NCI-H1105 (cell line): ENCODE data around the gene CDKL1.
"Not testable (repeated sequence)": the region's sequence is repeated elsewhere in the genome, so short reads cannot be mapped to it uniquely, and the experiment has no call there.

Experiments
- DNase-seq: peaks from one replicate; lab custom pipeline; 2025; lab: John Stamatoyannopoulos, UW

Gene CDKL1

DNA sequence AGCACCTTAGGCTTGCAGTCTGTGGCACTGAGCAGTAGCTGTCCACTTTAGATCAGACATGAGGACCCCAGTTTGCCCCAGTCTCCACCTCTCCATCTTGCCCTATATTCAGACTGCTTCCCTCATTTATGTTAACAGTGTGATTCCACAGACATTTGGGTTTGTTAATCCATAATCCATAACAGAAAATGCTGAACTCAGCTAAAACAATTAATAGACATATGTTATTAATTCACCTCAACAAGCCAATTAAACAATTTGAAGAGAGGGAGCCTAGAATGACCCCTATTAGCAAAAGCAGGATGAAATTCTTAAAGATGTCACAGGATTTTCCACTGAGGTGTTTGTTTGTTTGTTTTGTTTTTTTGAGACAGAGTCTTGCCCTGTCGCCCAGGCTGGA lies 9.1 kb downstream of the CDKL1 start:
- no peak for DNase-seq

DNA sequence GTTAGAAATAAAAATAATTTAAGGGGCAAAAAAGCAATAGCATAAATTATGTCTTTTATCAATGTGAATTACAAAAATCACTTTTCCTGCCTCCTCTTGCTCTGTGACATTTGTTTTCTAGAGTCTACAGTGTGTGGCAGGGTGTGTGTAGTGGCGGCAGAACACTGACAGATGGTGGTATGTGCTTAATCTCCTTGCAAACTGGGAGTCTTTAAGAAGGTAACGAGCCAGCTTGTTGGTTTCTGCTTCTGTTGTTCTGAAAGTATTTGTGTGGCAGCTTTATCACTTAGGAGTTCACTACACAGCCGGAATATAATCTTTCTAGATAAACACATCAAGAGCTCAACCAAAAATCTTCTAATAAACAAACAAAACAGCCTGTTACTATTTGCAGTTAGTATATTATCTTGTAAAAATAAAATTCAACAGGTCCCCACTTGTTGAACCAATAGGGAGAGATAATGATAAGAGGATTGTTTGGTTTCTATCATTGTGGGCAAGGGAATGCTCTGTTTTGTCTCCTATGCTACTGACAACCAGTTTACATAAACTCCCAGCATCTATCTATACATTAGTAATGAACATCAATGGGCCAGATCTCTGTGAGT lies 13.0 kb downstream of the CDKL1 start:
- no peak for DNase-seq

DNA sequence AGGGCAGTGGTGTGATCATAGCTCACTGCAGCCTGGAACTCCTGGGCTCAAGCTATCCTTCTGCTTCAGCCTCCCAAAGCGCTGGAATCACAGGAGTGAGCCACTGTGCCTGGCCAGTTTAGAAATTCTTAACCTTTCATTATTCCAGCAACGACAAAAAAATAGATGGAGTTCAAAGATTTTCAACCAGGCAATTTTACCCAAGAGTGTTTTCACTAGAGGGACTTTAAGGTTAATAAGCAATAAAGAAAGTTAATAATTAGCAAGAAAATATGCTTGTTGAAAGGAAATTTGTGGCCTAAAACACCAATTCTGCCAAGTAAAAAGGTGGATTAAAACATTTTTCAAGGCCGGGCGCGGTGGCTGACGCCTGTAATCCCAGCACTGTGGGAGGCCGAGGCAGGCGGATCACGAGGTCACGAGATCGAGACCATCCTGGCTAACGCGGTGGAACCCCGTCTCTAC lies 14.8 kb downstream of the CDKL1 start:
- no peak for DNase-seq

DNA sequence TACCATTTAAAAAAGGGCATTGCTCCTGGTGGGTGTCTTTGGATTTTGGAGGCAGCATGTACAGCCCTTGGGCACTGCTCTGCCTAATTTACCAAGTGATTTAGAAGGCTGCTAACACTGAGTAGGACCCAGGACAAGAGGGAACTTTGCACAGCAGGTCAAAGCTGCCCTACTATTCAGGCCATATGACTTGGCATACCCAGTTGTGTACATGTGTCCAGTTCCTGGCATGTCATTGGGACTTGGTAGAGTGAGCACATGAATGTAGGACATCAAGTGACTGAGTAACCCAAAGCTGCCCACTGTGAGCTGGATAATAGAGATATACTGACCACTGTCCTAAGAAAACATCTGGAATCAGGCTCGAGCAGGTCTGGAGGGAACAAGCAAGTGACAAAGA lies 15.7 kb downstream of the CDKL1 start:
- DNase-seq, result no peak

DNA sequence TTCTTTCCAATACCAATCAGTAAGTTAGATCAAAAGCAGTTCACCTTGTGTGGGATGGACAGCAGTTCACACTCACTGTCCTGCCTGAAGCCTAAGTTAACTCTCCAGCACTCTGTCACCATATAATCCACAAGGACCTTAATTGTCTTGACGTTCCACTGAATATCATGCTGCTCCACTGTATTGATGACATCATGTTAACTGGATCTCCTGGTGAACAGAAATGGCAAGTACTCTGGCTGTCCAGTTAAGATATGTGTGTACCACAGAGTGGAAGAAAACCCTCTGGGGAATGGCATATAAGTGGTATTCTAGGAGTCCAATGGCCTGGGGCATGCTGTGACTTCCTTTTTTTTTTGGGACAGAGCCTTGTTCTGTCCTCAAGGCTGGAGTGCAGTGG lies 16.2 kb downstream of the CDKL1 start:
- no peak for DNase-seq

DNA sequence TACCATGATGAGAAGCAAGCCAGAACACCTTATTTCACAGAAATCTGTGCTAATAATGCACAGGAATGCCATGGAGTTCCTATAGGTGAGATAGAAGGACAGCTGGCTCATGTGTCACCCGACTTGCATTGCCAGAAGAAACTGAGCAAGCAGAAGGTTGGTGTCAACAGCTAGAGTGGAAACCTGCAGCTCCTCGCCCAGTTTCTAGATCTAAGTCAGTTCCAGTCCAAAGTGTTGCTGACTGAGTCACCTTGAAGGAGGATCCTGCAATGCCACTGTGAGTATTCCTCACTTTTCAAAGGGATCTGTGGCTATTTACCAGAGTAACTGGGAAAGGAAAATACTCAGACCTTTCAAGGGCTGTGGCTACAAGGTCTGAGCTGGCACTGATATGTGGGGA lies 17.1 kb downstream of the CDKL1 start:
- no peak for DNase-seq

DNA sequence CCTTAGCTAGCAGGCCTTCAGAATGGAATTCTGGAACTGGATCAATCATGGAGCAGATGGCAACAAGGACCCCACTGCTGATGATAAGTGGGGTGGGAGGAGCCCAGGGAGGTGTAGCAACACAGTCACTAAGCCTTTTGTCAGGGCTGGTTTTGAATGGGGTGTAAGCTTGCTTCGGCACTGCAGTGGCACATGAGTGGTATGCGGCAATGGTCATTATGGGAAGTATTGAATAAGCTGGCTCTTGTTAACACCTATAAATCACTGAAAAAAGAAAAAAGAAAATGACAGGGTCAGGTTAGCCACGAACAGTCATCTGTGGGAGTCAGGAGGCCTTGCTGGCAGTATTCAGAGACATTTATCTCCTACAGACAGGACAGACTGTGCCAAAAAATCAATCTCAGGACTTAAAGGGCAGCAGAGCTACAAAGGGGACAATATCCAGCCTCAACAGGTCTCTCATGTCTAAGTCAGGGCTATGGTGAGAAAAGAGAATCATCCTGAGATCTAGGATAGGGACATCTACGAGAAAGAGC lies 19.1 kb downstream of the CDKL1 start:
- DNase-seq, result no peak

DNA sequence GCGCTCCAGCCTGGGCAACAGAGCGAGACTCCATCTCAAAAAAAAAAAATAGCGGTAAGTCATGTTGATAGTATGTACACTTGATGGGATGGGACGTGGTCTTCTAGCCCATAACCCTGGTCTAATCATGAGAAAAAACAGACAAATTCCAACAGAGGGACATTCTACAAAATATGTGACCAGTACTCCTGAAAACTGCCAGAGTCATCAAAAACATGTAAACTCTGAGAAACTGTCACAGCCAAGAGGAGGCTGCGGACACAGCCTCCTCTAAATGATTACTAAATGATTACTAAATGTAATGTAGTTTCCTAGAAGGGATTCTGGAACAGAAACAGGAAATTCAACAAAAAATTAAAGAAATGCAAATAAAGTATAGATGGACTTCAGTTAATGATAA lies 20.9 kb downstream of the CDKL1 start:
- DNase-seq, result no peak

DNA sequence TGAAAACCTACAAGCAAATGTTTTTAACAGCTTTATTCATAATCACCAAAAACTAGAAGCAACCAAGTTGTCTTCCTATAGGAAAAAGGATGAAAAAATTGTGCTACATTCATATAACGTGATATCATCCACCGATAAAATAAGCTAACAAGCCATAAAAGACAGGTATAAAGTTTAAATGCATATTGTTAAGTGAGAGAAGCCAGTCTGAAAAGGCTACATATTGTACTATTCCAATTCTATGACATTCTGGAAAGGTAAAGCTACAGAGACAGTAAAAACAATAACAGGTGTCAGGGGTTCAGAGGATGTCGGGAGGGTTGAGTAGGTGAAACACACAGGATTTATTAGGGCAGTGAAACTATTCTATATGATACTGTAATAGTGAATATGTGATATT lies 22.7 kb downstream of the CDKL1 start:
- no peak for DNase-seq

DNA sequence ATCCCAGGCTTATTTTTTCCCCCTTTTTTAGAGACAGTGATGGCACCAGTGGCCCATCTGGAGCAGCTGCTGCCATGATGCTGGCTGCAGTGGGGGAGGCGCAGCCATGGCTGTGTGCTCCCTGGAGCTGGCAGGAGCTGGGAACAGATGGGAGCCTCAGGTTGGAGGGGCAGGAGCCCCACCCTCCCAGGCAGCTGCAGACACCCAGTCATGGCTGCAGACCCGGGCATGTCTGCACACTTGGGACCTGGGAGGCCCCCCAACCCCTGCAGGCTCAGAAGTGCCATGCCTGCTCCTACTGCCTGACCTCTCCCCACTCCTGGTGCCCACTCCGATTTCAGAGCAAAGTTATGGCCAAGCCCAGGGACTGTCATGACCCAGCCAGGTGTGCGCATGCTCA lies 25.1 kb downstream of the CDKL1 start:
- DNase-seq, result no peak

DNA sequence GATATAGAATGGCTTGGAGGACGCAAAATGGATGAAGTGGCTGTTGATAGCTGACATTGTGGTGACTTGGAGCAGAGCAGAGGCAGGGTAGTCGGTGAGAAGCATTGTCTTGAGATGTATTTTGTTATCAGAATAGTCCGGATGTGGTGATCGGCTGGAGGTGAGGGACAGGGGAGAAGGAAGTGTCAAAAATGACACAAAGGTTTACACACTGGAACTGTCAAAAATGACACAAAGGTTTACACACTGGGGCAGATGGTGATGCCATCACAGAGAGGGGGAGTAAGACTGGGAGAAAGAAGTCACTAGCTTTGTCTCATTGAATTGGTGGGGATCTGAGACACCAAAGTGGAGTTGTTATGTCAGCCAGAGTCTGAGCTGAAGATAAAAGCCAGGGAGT lies 30.1 kb downstream of the CDKL1 start:
- DNase-seq, result no peak

DNA sequence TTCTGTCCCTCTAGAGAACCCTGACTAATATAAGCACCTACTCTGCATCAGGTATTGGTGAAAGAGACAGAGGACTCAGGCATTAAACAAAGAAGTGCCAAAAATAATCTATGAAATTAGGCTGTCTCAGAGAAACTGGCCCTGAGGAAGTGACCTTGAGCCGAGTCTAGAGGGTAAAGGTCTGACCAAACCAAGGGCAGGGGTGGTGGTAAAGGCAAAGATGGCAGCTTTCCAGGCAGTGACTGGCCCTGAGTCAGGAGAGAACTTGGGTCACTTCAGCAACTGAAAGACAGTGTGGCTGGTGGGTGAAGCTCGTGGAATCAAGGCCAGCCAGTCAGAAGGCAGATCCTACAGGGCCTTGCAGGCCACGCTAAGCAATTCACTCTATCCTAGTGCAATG lies 30.6 kb downstream of the CDKL1 start:
- no peak for DNase-seq

DNA sequence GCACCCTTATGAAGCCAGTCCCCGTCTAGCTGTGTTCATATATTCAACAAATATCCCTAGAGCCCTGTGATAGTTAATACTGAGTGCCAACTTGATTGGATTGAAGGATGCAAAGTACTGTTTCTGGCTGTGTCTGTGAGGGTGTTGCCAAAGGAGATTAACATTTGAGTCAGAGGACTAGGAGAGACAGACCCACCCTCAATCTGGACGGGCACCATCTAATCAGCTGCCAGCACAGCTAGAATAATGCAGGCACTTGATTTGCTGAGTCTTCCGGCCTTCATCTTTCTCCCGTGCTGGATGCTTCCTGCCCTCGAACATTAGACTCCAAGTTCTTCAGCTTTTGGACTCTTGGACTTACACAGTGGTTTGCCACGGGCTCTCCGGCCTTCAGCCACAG lies 31.1 kb downstream of the CDKL1 start:
- DNase-seq, result not testable (repeated sequence)

DNA sequence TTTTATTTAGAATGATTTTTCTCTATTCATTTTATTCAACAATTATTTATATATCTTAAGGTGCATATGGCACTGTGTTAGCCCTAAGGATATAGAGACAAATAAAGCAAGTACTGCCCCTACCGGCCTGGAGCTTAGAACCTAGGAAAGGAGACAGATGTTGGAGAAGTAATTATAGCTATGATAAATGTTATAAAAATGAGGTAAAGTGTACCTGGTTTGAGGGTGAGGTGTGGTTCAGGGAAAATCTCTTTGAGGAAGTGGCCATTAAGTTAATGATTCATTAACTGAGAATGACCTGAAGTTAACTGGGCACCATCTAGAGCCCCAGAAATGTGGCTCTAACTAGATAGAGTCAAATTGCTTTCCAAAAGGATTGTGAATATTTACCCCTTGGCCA lies 31.9 kb downstream of the CDKL1 start:
- no peak for DNase-seq

DNA sequence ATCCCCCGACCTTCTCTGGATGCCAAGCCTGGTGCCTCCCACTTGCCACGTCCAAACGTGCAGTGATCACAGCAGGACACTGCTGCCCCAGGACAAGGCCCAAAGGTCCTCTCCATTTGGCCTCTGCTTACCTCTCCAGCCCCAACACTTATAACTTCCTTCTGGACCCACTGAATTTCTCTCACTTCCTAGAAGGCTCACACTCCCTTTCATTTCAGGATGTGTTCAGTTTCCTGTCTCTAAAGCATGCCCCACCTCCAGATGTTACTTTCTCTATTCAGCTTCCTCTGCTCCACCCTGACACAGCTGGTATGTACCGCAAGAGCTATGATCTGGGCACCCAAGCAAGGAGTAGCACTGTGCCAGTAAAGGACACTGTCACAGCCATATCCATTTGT lies 33.0 kb downstream of the CDKL1 start:
- DNase-seq, result no peak

DNA sequence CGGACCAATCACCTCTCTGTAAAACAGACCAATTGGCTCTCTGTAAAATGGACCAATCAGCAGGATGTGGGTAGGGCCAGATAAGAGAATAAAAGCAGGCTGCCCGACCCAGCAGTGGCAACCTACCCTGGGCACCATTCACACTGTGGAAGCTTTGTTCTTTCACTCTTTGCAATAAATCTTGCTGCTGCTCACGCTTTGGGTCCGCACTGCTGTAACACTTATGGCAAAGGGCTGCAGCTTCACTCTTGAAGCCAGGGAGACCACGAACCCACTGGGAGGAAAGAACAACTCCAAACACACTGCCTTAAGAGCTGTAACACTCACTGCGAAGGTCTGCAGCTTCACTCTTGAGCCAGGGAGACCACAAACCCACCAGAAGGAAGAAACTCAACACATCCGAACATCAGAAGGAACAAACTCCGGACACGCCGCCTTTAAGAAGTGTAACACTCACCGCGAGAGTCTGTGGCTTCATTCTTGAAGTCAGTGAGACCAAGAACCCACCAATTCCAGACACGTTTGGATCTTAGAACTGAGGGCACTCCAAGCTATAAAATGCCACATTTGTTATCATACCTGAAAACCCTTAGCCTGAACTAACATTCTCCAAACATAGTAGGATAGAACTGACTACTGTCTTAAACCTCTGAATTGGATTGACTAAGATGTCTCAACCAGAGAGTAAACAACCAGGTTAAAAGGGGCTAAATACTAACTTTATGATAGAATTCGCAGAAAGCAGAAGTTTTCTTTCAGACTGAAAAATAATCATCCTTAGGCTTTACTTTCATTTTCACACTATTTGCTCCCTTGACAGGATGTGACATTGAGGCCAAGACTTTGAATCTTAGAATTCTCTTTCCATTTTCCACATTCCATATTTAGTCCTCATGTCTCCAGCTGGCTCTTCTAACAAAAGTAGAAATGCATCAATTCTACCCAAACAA lies 33.6 kb downstream of the CDKL1 start:
- no peak for DNase-seq

DNA sequence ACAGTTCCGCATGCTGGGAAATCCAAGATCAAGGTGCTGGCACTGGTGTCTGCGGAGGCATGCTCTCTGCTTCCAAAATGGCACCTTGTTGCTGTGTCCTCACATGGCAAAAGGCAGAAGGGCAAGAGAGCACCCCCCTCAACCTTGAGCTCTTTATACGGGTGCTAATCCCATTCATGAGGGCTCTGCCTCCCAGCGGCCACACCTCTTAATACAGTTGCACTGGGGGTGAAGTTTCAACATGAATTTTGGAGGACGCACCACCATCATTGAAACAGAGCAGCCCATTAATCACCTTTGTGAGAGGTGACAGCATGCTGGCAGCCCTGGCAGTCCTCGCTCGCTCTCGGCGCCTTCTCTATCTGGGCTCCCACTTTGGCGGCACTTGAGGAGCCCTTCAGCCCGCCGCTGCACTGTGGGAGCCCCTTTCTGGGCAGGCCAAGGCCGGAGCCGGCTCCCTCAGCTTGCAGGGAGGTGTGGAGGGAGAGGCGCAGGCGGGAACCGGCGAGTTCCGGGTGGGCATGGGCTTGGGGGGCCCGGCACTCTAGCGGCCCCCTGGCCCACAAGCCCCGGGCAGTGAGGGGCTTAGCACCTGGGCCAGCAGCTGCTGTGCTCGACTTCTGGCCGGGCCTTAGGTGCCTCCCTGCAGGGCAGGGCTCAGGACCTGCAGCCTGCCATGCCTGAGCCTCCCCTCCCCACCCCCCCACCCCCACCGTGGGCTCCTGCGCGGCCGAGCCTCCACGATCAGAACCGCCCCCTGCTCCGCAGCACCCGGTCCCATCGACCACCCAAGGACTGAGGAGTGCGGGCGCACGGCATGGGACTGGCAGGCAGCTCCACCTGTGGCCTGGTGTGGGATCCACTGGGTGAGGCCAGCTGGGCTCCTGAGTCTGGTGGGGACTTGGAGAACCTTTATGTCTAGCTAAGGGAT lies 34.9 kb downstream of the CDKL1 start:
- DNase-seq, result not testable (repeated sequence)

DNA sequence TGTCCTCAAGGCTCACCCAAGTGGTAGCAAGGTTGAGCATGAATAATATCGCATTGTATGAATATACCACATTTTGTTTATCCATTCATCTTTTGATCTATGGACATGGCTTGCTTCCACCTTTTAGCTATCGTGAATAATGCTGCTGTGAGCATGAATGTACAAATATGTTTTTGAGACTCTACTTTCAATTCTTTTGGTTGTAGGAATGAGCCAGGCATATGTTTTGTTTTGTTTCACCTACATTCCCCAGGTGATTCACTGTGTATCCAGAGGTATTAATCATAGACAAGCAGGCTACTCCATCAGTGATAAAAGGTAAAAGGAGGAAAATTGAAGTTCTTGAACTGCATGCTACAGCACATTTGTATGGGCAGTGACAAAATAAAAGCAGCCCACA lies 35.8 kb downstream of the CDKL1 start:
- DNase-seq, result no peak

DNA sequence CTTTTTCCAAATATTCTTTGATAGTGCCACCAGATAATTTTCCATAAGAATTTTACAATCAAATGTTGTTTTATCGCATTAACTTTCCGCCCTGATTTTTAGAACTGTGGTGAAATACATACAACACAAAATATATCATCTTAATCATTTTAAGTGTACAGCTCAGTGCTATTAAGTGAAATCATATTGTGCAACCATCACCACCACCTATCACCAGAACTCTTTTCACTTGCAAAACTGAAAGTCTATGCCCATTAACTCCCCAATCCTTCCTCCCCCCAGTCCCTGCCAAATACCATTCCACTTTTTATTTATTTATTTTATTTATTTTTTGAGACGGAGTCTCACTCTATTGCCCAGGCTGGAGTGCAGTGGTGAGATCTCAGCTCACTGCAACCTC lies 36.6 kb downstream of the CDKL1 start:
- DNase-seq, result no peak

DNA sequence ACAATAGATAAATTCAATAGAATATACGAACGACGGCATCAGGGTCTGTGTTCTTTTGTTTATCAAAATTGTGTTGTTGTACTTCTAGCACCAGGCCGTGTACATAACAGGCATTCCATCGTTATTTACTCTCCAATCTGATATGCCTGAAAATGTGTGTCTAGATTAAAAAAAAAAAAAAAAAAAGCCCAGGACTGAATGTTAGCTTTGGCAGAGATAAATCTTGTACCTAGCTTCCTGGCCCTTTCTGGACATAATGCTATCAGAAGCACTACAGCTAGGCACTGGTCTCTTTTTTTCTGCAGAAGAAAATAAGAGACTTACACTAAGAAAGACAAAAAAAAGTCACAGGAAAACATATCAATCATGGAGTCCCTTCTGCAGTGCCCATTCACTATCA lies 37.0 kb downstream of the CDKL1 start:
- DNase-seq, result no peak

DNA sequence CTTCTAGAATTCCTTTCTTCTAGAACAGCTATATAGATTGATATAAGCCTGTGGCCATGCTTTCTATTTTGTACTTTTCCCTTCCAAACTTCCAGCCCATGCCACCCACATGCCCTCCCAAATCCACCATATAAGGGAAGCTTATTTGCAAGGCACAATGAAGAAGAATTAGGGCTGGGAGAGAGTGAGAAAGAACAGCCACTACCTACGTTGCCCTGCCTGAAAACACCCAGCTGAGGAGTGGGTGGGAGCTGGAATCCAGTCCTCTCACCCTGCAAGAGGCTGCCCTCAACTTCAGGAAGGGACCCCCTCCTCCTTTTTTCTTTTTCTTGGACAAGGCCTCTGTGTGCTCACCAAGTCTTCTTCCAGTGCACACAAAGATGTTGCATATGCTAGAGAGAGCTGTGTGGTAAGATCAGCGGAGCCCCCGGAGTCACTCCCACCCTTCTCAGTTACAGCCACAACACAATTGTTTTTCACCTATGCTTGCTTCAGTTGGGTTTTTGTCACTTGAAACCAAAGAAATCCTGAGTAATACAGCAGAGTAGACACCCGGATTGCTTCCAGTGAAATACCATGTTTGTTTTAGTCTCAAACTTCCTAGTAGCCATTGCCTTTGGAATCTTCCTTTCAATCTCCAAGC lies 38.8 kb downstream of the CDKL1 start:
- DNase-seq, result no peak

DNA sequence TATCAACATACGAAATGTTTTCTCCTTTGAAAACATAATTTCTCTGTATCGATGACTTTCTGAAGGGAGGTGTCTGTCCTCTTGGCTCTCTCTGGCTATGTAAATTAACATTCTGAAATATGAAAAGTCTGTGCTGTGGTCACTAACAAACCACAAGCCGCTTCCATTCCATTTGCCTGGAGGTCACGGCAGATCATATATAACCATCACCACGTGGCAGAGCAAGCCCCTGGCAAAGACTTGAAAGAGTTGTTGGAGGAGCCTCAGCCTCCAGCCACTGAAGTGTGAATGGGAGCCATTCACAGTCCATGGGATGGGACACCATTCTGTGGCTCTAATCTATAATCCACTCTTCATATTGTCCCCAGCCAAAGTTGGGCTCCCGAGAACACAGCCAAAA lies 39.6 kb downstream of the CDKL1 start:
- no peak for DNase-seq
